ENCODE results near the gene CEND1. TPM values are rescaled to one million over a fixed set of nuclear protein-coding genes. Genes with fewer than 3 reads are reported as not detected.

CEND1 gene
- total RNA-seq, 1 donor from 2014 or later = 0.27 TPM

- DNase-seq (no peak), ATAC-seq (ENCODE audit: low read depth) (no peak)
- Mint-ChIP-seq H3K27me3 (no peaks in the 10 kb centered on the region), H3K4me3 (no peak overlapping the region), H3K27ac (no peak overlapping the region), H3K9me3 (no peaks in the 10 kb centered on the region), H3K4me1 (peaks cover 3% of the 10 kb centered on the region), H3K36me3 (ENCODE audit: low read depth) (peaks cover 72% of the 10 kb centered on the region)
- CTCF ChIA-PET = no interaction called here
- intact Hi-C loops (cut with micrococcal nuclease) = no loop called here
- POLR2A ChIA-PET = no interaction called here
- TF ChIP-seq CTCF (IDR thresholded peaks at IDR 0.05) = no peak
Observed at GRCh38 chr11:763549-764321, 26.2 kb downstream of the CEND1 start.

- TF ChIP-seq CTCF (IDR thresholded peaks at IDR 0.05) = no peak
- ChIA-PET POLR2A (no interaction called here), CTCF (no interaction called here)
- peaks cover 77% of the 10 kb centered on the region for H3K36me3 Mint-ChIP-seq (ENCODE audit: low read depth)
- H3K27me3 Mint-ChIP-seq = no peaks in the 10 kb centered on the region
- H3K4me3 Mint-ChIP-seq = no peak overlapping the region
- intact Hi-C loops (cut with micrococcal nuclease) = no loop called here
- H3K4me1 Mint-ChIP-seq = peaks cover 3% of the 10 kb centered on the region
- H3K9me3 Mint-ChIP-seq = no peaks in the 10 kb centered on the region
- ATAC-seq (ENCODE audit: low read depth) (no peak), DNase-seq (no peak)
- H3K27ac Mint-ChIP-seq = no peak overlapping the region
Observed at GRCh38 chr11:763073-763463, 26.8 kb downstream of the CEND1 start.

GRCh38 chr11:762421-763072 lies 27.3 kb downstream of the CEND1 start:
- Mint-ChIP-seq H3K4me1 (peaks cover 3% of the 10 kb centered on the region), H3K27ac (no peak overlapping the region), H3K27me3 (no peaks in the 10 kb centered on the region), H3K9me3 (no peaks in the 10 kb centered on the region), H3K4me3 (no peak overlapping the region), H3K36me3 (ENCODE audit: low read depth) (peaks cover 80% of the 10 kb centered on the region)
- intact Hi-C loops (cut with micrococcal nuclease) = no loop called here
- TF ChIP-seq CTCF (IDR thresholded peaks at IDR 0.05) = no peak
- DNase-seq (no peak), ATAC-seq (ENCODE audit: low read depth) (no peak)
- CTCF ChIA-PET = no interaction called here
- POLR2A ChIA-PET = no interaction called here

GRCh38 chr11:761526-762108 lies 28.3 kb downstream of the CEND1 start:
- CTCF ChIA-PET = no interaction called here
- Mint-ChIP-seq H3K4me1 (peaks cover 3% of the 10 kb centered on the region), H3K9me3 (no peaks in the 10 kb centered on the region), H3K4me3 (no peak overlapping the region), H3K27me3 (no peaks in the 10 kb centered on the region), H3K27ac (no peak overlapping the region), H3K36me3 (ENCODE audit: low read depth) (peaks cover 82% of the 10 kb centered on the region)
- DNase-seq (no peak), ATAC-seq (ENCODE audit: low read depth) (no peak)
- TF ChIP-seq CTCF (IDR thresholded peaks at IDR 0.05) = no peak
- intact Hi-C loops (cut with micrococcal nuclease) = no loop called here
- POLR2A ChIA-PET = no interaction called here

- no peaks in the 10 kb centered on the region for H3K27me3 Mint-ChIP-seq
- ATAC-seq (ENCODE audit: low read depth) (no peak), DNase-seq (no peak)
- no peak overlapping the region for H3K27ac Mint-ChIP-seq
- H3K36me3 Mint-ChIP-seq (ENCODE audit: low read depth) = peaks cover 85% of the 10 kb centered on the region
- ChIA-PET POLR2A (no interaction called here), CTCF (no interaction called here)
- peaks cover under 1% of the 10 kb centered on the region for H3K4me1 Mint-ChIP-seq
- intact Hi-C loops (cut with micrococcal nuclease) = no loop called here
- H3K4me3 Mint-ChIP-seq = no peak overlapping the region
- no peaks in the 10 kb centered on the region for H3K9me3 Mint-ChIP-seq
- TF ChIP-seq CTCF (IDR thresholded peaks at IDR 0.05) = no peak
Observed at GRCh38 chr11:760236-760635, 29.7 kb downstream of the CEND1 start.
